ENCODE results near the gene U2AF2.

The U2AF2 gene

DNA sequence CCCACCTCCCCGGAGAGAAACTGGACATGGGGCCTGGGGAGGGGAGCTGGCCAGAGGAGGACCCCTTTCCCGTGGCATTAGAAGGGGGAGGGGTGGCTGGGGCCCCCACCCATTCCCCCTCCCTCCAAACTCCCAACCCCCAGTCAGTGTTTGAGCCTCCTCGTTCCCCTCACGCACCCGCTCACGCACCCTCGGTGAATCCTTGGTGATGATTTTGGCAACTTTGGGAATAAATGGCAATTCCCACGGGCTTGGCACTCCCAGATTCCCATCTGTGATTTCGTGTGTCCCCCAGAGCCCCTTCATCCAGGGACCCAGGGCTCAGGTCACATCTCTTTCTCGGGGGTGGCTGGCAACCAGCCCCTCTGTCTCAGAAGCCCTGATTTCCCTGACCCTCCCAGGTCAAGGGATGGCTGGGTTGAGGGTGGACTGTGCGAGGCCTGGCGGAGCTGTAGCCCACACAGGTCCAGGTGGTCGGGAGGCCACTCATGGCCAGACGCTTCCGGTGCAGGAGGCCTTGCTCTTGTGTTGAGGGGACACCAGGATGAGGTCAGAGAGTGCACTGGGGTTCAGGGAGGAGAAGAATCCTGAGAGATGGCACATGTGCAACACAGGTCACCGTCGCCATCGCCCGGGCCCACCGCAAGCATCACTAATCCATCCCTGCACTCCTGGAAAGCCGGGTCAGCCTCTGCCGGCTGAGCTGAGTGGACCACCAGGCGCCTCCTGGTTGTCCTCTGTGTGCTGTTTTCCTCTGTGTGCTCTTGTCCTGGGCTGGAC is 40.9 kb downstream of the U2AF2 start:
- DNase-seq (no peak), ATAC-seq (replicated peaks) (no peak)
- Mint-ChIP-seq H3K27ac (peak overlapping the region; percentile 14), H3K36me3 (peaks cover 46 to 59% of the 10 kb centered on the region in 2 donors), H3K4me1 (peaks cover 0 to 7% of the 10 kb centered on the region in 2 donors), H3K4me3 (no peak overlapping the region), H3K9me3 (no peaks in the 10 kb centered on the region), H3K27me3 (no peaks in the 10 kb centered on the region)

DNA sequence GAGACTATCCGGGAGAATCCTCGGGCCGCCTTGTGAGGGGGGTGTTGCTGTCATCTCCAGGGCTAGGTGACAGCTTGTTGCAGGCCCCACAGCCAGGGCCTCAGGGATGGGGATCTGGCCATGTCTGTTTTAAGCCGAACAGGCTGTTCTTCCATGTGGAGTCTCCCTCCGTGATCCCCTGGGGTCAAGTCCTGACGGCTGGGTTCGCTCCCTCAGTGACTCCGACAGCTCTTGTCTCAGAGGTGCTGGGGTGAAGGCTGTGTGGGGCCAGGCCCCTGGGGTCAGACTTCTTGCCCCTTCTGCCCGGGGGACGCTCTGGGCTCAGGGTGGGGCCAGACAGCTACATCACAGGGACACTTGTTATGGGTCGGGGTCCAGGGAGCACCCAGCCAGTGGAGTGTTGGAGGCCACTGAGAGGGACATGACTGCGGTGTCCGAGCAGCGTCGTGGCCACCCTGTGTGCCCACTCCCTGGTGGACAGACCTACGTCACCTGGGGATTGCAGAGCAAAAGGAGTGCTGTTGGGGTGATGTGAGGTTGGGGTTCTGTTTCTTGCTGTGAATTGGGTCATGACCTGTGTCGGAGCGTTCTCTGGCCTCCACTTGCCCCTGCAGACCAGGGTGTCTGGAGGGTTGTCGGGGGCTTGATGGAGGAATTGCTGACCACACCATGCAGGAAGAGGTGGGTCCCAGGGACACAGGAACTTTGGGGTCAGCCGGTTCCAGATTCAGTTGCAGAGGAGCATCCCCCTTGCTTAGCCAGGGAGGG is 41.6 kb downstream of the U2AF2 start:
- Mint-ChIP-seq H3K36me3 (peaks cover 42 to 54% of the 10 kb centered on the region in 2 donors), H3K4me3 (no peak overlapping the region), H3K9me3 (no peaks in the 10 kb centered on the region), H3K27ac (peak overlapping the region; percentile 65), H3K27me3 (no peaks in the 10 kb centered on the region), H3K4me1 (peaks cover 0 to 7% of the 10 kb centered on the region in 2 donors)
- ATAC-seq (replicated peaks), result no peak
- no peak for DNase-seq

DNA sequence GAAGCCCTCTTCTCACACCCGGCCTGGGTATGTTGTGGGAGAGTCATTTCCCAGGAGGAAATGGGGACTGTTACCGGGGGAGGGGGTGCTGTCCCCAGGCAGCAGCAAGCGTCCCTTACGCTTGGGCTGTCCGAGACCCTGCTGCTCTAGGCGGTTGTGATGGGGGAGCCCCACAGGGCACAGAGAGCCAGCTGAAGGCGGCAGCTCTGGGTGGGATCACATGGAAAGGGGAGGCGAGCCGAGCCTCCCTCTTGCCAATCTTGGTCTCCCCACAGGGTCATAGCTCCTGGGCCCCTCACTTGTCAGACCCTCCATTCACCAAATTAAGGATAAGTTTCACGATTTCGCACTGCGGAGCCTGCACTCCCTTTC is 42.2 kb downstream of the U2AF2 start:
- Mint-ChIP-seq H3K4me3 (no peak overlapping the region), H3K4me1 (peaks cover 2 to 7% of the 10 kb centered on the region in 2 donors), H3K9me3 (no peaks in the 10 kb centered on the region), H3K27me3 (no peaks in the 10 kb centered on the region), H3K27ac (peak overlapping the region; percentile 65), H3K36me3 (peaks cover 40 to 54% of the 10 kb centered on the region in 2 donors)
- DNase-seq (no peak), ATAC-seq (replicated peaks) (no peak)

DNA sequence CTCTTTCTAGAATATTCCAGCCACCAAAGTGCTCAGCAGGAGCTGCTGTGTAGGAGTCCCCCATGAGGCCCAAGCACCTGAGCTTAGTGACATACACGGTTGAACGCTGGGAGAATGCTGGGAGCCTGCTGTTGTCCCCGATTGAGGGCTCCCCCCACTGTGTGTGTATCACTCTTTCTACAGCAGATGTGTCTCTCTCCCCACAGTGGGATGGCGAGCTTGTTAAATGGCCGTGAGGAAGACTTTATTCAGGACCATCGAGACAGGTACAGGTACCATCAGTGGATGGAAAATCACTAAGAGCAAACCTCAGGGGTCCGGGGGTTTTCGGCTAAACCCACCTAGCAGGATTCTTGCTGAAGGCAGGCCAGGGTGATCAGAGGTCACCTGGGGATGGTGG is 42.9 kb downstream of the U2AF2 start:
- ATAC-seq (replicated peaks), result no peak
- H3K27me3 Mint-ChIP-seq, result no peaks in the 10 kb centered on the region
- no peak for DNase-seq
- H3K4me1 Mint-ChIP-seq, result peaks cover 2 to 7% of the 10 kb centered on the region in 2 donors
- no peaks in the 10 kb centered on the region for H3K9me3 Mint-ChIP-seq
- H3K36me3 Mint-ChIP-seq, result peaks cover 40 to 58% of the 10 kb centered on the region in 2 donors
- no peak overlapping the region for H3K4me3 Mint-ChIP-seq
- H3K27ac Mint-ChIP-seq, result no peak overlapping the region

DNA sequence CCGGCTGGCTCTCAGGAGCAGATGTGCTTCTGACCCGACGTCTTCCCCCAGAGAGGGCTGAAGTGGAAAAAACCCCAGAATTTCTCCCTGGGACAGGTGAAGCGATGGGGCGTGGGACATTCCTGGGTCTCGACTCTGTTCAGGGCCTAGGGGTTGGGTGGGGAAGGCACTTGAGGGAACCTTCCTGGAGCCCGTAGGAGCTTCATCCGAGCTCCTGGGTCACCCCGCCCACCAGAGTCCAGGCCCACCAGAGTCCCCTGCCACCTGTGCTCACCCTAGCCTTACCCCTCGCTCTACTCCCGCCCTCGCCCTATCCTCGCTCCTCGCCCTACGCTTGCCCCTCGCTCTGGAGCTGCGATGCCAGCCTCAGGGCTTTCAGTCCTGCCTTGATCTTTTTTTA is 43.4 kb downstream of the U2AF2 start:
- Mint-ChIP-seq H3K4me3 (no peak overlapping the region), H3K27ac (peak overlapping the region; percentile 32), H3K36me3 (peaks cover 39 to 62% of the 10 kb centered on the region in 2 donors), H3K9me3 (no peaks in the 10 kb centered on the region), H3K27me3 (no peaks in the 10 kb centered on the region), H3K4me1 (peaks cover 3 to 7% of the 10 kb centered on the region in 2 donors)
- DNase-seq (no peak), ATAC-seq (replicated peaks) (no peak)

DNA sequence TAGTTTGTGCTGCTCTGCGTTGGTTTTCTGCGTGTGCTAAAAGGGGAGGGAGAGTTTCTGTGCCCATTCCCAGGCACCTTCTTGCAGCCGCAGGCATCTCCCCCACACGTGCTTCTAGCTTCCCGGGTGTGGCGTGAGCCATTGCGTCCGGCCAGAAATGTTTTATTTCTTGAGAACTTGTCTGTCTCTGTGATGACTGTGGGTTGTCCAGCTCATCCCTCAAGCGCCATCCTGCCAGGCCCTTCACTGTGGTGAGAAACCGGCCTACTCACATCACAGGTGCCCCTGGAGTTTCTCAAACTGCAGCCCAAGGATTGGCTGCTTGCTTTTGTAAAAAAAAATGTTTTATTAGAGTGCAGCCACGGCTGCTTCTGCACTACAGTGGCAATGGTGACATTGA is 44.4 kb downstream of the U2AF2 start:
- ATAC-seq (replicated peaks) (no peak), DNase-seq (no peak)
- Mint-ChIP-seq H3K27me3 (no peaks in the 10 kb centered on the region), H3K4me1 (peaks cover 6 to 16% of the 10 kb centered on the region in 2 donors), H3K36me3 (peaks cover 44 to 63% of the 10 kb centered on the region in 2 donors), H3K27ac (no peak overlapping the region), H3K9me3 (no peaks in the 10 kb centered on the region), H3K4me3 (no peak overlapping the region)

DNA sequence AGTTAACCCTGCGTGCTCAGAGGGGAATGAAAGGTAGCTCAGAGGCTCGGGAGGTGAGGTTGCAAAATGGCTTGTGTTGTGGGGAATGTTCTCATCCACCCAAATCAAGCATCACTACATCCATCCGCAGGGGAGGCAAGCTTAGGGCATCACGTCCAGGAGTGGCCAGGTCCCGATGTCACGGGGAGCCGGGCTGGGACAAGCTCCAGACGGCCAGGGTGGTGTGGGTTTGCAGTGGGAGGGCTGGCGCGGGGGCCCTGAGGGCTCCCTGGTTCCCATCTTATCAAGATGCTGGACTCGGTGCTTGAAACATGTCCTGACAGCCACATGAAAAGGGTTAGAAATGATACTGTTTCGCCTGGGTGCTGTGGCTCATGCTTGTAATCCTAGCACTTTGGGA is 46.0 kb downstream of the U2AF2 start:
- H3K27me3 Mint-ChIP-seq, result no peaks in the 10 kb centered on the region
- peaks cover 48 to 62% of the 10 kb centered on the region in 2 donors for H3K36me3 Mint-ChIP-seq
- no peaks in the 10 kb centered on the region for H3K9me3 Mint-ChIP-seq
- H3K4me3 Mint-ChIP-seq, result no peak overlapping the region
- H3K4me1 Mint-ChIP-seq, result peaks cover 6 to 23% of the 10 kb centered on the region in 2 donors
- H3K27ac Mint-ChIP-seq, result no peak overlapping the region
- no peak for DNase-seq
- ATAC-seq (replicated peaks), result no peak

DNA sequence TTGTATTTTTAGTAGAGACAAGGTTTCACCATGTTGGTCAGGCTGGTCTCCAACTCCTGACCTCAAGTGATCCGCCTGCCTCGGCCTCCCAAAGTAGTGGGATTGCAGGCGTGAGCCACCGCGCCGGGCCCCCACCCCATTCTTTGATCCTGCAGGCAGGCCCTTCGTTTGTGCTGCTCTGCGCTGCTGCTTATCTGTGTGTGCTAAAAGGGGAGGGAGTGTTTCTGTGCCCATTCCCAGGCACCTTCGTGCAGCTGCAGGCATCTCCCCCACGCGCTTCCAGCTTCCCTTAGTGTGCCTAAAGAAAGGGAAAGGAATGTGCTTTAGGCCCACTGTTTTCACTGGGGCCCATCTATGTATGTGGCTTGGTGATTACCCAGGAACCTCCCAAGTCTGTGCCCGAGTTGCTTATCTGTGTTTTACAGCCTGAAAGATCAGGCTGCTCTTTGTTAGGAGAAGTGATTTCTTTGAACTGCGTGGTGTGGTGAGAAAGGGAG is 47.3 kb downstream of the U2AF2 start:
- H3K4me3 Mint-ChIP-seq, result no peak overlapping the region
- no peaks in the 10 kb centered on the region for H3K27me3 Mint-ChIP-seq
- ATAC-seq (replicated peaks), result no peak
- H3K4me1 Mint-ChIP-seq, result peaks cover 6 to 16% of the 10 kb centered on the region in 2 donors
- no peak for DNase-seq
- H3K9me3 Mint-ChIP-seq, result no peaks in the 10 kb centered on the region
- H3K27ac Mint-ChIP-seq, result peak overlapping the region; percentile 56
- peaks cover 35 to 52% of the 10 kb centered on the region in 2 donors for H3K36me3 Mint-ChIP-seq

DNA sequence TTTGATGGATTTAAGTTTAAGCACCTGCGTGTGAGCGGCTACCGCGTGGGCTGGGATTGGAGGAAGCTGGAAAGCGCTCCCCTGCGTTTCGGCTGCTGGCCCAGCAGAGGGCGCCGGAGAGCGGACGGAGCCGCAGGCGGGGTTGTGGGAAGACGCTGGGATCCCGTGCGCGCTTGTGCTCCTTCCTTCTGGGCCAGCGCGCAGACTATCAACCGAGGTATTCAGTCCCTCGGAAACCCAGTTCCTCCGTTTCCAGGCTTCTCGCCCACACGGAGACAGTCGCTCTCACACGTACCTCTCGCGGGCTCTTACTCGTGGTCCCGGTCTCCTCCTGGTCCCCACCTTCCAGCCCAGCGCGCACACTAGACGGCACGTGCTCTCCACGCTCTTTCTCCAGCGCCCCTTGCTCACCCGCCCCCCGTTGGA is 49.0 kb downstream of the U2AF2 start:
- peaks cover 27 to 39% of the 10 kb centered on the region in 2 donors for H3K36me3 Mint-ChIP-seq
- no peaks in the 10 kb centered on the region for H3K27me3 Mint-ChIP-seq
- DNase-seq (no peak), ATAC-seq (replicated peaks) (peak; percentile 50 to 53)
- H3K27ac Mint-ChIP-seq, result no peak overlapping the region
- peak overlapping the region in 1 of 2 donors; percentile 8 for H3K4me3 Mint-ChIP-seq
- H3K9me3 Mint-ChIP-seq, result no peaks in the 10 kb centered on the region
- H3K4me1 Mint-ChIP-seq, result peaks cover 6 to 16% of the 10 kb centered on the region in 2 donors

DNA sequence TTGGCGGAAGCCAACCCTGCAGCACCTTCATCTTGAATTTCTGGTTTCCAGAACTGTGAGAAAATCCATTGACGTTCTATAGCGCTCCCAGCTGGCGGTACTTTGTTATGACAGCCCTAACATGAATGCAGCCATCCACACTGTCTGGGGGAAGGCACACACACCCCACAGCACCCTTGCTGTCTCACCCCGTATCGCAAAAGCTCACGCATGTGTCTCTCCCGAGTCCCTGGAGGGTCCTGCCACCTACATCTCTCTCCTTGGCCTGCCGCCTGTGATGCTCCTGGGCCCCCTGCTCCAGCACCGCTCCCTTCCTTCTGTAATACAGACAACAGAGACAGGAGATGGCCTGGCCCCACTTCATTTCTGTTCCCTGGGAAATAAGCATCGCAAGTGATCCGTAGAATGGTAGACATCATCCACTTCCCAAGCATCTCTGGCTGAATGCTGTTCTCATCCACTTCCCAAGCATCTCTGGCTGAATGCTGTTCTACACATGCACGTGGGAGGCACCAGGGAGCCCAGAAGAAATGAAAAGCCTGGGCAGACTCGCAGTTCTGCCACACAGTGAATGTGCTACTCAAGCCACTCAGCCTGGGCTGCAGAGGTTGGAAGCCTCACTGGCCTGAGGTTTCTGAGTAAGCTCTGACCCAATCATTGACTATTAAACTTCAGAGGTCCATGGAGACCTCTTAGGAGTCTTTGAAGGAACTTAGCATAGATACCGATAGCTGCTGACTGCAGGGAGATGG is 49.8 kb downstream of the U2AF2 start:
- H3K4me1 Mint-ChIP-seq, result peaks cover 6 to 16% of the 10 kb centered on the region in 2 donors
- DNase-seq, result no peak
- H3K36me3 Mint-ChIP-seq, result peaks cover 27 to 36% of the 10 kb centered on the region in 2 donors
- no peak overlapping the region for H3K4me3 Mint-ChIP-seq
- H3K9me3 Mint-ChIP-seq, result no peaks in the 10 kb centered on the region
- no peaks in the 10 kb centered on the region for H3K27me3 Mint-ChIP-seq
- peak in 1 of 2 donors; percentile 25 for ATAC-seq (replicated peaks)
- peak overlapping the region; percentile 42 for H3K27ac Mint-ChIP-seq

DNA sequence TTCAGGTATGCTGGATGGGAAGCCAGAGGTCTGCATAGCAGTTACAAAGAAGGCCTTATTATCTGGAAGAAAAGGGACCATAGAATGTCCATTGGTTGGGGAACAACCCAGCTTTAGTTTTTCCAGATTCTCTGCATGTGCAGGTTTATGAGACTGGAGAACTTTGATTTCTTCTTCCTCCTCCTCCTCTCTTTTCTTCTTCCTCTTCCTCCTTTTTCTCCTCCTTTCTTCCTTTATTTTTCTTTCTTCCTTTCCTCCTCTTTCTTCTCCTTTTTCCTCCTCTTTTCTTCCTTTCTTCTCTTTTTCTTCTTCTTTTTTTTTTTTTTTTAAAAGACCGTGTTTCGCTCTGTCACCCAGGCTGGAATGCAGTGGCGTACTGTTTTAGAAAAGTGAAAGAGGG is 51.1 kb downstream of the U2AF2 start:
- peaks cover 20 to 29% of the 10 kb centered on the region in 2 donors for H3K36me3 Mint-ChIP-seq
- no peak for ATAC-seq (replicated peaks)
- no peak for DNase-seq
- no peak overlapping the region for H3K4me3 Mint-ChIP-seq
- no peak overlapping the region for H3K27ac Mint-ChIP-seq
- H3K27me3 Mint-ChIP-seq, result no peaks in the 10 kb centered on the region
- H3K4me1 Mint-ChIP-seq, result peaks cover 10 to 16% of the 10 kb centered on the region in 2 donors
- no peaks in the 10 kb centered on the region for H3K9me3 Mint-ChIP-seq

DNA sequence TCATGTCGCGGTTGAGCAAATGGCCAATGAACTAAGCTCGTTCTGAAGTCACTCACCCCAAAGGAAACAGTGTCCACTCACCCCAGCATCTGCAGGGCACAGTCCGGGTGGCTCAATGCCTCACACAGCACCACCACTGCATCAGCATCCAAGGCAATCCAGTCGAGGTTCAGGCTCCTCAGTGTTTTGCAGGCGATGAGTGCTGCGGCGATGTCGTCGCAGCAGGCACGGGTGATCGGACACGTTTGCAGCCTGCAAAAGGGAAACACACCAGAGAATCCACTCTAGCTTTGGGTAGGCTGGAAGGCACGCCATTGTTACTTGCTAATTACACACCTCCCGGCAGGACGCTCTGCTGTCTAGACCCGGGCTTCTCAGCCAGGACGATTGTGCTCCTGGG is 56.9 kb downstream of the U2AF2 start:
- Mint-ChIP-seq H3K4me3 (no peak overlapping the region), H3K27me3 (peaks cover 6 to 10% of the 10 kb centered on the region in 2 donors), H3K9me3 (peaks cover 4 to 7% of the 10 kb centered on the region in 2 donors), H3K27ac (no peak overlapping the region), H3K36me3 (no peaks in the 10 kb centered on the region), H3K4me1 (peaks cover 4 to 6% of the 10 kb centered on the region in 2 donors)
- no peak for ATAC-seq (replicated peaks)
- no peak for DNase-seq

DNA sequence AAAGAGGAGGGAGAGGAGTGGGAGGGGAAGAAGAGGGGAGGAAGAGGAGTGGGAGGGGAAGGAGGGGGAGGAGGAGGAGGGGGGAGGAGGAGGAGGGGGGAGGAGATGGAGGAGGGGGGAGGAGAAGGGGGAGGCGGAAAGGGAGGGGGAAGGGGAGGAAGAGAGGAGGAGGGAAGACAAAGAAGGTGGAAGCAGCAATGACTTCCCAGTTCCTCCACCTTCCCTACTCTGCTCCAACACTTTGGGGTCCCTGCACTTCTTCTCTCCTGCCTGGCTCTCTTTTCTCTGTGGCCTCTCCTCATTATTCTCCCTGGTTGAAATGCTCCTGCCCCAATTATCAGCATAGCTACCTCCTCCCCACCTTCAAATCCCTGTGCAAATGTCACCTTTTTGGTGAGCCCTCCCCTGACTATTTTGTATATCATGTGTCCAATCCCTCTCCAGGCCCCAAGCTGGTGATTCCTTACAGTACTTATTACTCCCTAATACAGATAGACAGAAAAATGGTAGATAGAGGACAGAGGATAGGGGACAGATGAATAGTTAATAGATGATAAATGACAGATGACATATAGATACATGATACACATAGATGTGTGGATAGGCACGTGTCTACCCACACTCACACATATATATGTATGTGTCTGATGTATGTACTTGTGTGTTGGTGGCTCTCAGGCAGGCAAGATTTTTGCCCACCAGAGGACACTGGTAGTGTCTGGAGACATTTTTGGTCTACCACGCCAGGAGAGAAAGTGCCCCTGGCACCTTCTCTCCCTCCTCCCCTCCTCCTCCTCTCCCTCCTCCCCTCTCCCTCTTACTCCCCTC is 58.2 kb downstream of the U2AF2 start:
- no peak for DNase-seq
- no peak overlapping the region for H3K4me3 Mint-ChIP-seq
- no peak for ATAC-seq (replicated peaks)
- H3K36me3 Mint-ChIP-seq, result no peaks in the 10 kb centered on the region
- H3K4me1 Mint-ChIP-seq, result peaks cover 4 to 6% of the 10 kb centered on the region in 2 donors
- H3K27ac Mint-ChIP-seq, result peak overlapping the region; percentile 48
- peaks cover 16 to 23% of the 10 kb centered on the region in 2 donors for H3K27me3 Mint-ChIP-seq
- H3K9me3 Mint-ChIP-seq, result peaks cover 4 to 7% of the 10 kb centered on the region in 2 donors

Measured in stimulated activated naive B cell treated with anti-CD40 and anti-IgM and Interleukin-4, amounts not matched to agents 10 μg/mL and 1 μg/mL and 100 μg/mL, for 72 hours (primary cell).